Activated CD4-positive, alpha-beta T cell treated with anti-CD3 and anti-CD28 coated beads, Interleukin-2, amount 50 U/mL, for 48 hours (primary cell): ENCODE results near the gene NENF.
"Not testable (repeated sequence)": the region's sequence is repeated elsewhere in the genome, so short reads cannot be mapped to it uniquely, and the experiment has no call there.

ENCODE experiments used
- DNase-seq, 2 experiments: peaks; one replicate each; pipeline ENCODE4 v3.0.0-alpha.2; 2020

The NENF gene

DNA sequence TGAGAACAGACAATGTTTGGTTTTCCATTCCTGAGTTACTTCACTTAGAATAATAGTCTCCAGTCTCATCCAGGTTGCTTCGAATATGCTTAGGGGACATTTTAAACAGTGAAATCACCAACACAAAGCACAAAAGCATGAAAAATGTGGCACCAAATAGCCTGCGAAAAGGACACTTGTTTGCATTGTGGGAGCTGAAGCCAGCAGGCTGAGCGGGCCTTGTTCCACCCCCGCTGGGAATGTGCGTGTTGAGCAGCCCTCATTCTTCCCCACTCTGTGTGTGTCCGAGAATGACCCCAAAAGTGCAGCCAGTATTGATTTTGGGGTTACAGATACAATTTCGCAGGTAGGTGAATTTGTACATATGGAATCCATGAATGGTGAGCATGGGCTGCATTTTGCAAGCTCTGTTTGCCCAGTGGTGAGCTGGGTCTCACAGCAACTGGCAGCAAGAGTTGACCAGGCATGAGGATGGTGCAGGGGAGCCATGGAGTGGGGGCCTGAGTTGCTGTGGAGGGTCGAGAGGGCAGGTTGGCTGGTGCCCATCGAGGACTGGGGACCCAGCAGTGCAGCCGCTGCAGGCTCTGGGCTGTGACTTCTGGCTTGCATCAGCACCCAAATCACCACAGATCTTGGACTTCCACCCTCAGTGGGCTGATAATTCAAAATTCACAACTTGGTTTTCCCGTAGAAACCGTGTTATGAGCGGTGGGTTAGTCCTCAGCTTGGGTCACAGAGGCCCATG is 29.4 kb downstream of the NENF start:
- no peak for DNase-seq

DNA sequence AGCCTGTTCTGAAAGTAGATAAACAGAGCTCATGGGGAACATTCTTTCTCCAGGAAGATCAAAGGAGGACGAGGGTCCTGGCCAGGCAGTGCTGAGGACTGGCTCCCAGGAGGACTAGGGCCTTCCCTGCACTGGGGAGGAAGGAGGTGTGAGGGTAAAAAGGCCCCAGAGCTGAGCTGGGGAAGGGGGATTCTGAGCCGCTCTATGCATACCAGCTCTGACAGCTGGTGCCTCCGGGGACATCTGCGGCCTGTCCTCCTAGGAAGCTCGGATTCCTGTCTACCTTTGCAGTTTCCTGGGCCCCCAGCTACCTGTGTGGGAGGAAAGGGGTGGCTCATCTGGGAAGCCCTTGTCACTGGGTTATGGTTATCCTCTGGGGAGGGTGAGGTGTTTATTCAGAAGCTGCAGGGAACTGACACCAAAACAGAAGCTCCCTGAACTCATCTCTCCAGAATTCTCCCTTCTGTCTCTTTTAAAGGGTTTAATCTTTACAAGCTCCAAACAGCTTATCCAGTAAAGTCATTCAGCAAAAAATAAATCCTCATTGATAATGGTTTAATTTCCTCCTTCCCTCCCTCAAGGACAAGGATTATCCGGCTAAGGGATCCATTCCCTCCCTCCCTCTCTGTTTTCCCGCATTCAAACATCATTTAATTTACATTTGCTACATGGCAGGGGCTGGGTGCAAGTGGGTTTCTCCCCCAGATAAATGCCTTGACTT is 31.0 kb downstream of the NENF start:
- no peak for DNase-seq

- DNase-seq = no peak
Observed at GRCh38 chr1:212465311-212465710, 32.6 kb downstream of the NENF start.

DNA sequence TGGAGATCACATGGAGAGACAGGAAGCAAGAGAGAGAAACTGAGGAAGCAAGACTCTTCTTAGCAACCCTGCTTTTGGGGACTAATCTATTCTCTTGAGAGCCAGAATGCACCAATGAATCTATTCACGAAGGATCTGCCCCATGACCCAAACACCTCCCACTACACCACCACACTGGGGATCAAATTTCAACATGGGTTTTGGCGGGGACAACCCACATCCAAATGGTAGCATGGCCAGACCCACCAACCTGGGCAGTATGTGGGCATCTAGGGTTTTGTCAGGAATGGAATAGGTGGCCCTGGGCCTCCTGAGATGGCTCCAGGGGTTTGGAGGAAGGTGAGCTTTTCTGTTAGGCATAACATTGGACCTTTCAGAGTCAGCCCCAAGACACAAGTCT is 33.7 kb downstream of the NENF start:
- no peak for DNase-seq

DNA sequence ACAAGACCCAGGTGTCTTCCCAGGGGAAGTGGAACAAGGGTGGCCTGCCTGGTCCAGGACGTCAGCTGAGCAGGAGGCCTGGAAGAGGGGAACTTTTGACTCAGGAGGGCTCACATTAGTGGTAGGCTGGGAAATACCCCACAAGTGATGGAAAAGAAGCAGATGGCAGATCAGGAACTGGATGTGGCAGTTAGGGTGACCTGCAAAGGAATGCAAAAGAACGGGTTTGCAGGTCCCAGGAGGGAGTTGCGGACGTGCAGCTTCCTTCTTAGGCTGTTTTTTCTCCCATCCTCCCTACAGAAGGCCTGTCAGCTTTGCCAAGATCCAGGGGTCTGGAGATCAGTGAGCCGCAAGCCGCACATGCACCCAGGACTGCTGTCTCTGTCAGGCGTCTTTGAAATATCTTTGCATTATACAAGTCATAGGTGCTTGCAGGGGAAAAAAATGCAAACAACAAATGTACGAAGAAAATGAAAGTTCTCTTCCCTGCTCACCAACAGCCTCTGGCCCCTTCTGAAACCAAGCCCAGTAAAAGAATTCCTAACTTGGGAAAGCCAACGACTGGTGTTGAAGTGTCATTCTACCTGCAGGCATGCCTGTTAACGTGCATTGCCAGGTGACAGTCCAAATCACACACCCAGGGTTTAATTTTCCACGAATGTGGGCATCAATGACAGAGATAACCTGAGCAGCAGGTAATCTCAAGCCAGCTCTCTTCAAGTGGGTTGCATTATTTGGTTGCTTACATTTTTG is 34.4 kb downstream of the NENF start:
- no peak for DNase-seq

- no peak for DNase-seq
Observed at GRCh38 chr1:212467843-212468482, 35.2 kb downstream of the NENF start.

DNA sequence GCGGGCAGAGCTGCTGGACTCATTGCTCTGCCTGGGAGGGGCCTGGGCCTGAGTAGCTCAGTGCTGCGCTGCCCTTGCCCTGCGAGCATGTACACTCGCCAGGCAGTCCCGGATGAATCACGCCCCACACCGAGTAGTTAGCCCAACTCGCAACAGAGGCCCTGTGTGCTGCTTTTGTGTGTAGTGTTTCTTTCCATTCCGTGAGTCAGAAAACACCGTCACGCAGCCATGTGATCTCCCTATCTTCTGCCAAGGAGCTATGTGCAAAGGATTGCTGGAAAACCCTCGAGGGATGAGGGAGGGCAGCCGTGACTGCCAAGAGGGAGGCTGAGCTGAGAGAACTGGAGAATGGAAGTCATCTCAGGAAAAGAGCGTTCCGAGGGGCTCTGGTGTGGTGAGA is 37.3 kb downstream of the NENF start:
- DNase-seq = no peak

DNA sequence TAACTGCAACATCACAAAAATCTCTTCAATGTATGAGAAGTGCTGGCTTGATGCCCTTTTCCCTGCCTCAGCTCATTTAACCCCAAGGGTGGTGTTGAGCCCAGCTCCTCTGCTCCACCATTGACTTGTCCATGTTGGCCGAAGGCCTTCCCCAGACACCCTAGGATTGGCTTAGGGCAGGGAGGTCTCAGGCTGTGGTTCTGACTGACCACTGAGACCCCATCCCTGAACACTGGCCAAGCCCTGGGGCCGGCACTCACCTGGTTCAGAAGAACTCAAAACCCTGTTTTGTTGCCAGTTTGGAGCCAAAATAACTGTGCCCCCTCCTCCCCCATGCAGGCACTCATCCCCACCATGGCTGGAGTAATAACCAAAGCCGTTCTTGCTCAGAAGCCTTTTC is 38.6 kb downstream of the NENF start:
- no peak for DNase-seq

GRCh38 chr1:212471891-212472675 is 39.4 kb downstream of the NENF start:
- DNase-seq = no peak

DNA sequence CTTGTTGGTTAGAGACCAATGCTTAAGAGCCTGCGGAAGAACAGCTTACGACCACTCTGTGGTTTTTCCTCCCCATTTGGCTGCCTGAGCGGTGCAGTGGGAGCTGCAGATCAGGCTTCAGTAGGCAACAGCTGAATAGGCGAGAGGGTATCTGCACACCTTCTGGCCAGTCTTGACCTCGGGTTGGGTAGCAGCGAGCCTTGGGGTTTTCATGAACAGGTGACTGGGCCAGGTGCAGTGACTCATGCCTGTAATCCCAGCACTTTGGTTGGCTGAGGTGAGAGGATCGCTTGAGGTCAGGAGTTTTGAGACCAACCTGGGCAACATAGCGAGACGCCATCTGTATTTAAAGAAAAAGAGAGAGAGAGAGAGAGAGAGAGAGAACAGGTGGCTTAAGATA is 41.0 kb downstream of the NENF start:
- no peak for DNase-seq

- DNase-seq = no peak
Observed at GRCh38 chr1:212475151-212475550, 42.4 kb downstream of the NENF start.

DNA sequence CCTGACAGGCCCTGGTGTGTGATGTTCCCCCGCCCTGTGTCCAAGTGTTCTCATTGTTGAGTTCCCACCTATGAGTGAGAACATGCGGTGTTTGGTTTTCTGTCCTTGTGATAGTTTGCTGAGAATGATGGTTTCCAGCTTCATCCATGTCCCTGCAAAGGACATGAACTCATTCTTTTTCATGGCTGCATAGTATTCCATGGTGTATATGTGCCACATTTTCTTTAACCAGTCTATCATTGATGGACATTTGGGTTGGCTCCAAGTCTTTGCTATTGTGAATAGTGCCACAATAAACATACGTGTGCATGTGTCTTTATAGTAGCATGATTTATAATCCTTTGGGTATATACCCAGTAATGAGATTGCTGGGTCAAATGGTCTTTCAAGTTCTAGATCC is 43.1 kb downstream of the NENF start:
- not testable (repeated sequence) for DNase-seq

DNA sequence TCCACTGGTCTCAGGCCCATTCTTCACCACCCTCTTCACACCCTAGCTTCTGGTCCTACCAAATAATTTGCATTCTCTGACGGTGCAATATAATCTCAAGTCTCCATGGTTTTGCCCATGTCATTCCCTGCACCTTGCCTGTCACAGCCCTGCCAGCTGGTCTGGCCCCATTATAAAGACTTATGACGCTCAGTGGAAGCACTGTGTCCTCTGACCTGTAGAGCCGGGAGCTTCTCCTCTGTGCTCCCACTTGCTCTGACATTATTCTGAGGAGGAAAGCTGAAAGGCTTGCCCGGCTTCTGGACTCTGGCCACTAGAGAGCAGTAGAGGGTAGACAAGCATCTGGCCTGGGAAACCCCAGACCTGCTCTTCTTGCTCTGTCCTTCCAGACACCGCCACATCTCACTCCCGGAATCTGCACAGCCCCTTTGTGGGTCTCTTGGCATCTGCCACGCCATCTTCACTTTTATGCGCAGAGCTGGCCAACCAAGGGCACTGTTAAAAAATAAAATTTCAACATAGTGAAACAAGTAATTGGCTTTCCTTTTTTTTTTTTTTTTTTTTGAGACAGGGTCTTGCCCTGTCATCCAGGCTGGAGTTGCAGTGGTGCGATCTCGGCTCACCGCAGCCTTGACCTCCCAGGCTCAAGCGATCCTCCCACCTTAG is 44.4 kb downstream of the NENF start:
- peak; percentile 81 to 86 for DNase-seq

DNA sequence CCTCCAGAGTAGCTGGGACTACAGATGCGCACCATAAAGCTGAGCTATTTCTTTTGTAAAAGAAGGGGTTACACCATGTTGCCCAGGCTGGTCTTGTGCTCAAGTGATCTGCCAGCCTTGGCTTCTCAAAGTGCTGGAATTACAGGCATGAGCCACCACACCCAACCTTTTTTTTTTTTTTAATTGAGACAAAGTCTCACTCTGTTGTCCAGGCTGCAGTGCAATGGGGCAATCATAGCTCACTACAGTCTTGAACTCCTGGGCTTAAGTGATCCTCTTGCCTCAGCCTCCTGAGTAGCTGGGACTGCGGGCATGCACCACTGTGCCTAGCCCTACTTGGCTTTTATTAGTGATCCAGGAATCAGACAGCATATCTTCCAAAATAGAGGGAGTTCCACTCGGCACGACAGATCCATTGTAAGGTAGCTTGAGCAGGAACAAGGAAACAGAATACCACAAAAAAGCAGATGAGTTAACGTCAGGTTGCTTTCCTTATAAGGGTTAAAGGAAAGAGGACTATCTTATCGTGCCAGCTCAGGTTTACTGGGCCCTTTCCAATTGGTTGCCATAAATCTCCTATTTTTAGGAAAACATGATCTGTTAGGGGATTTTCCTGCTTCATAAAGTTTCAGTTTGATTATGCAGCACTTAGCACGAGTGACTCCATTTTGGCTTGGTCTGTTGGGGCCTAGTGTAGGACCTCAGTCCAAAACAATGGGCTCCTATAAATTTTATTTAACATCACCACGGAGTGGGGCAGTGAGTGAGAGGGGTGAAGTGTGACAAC is 45.2 kb downstream of the NENF start:
- DNase-seq = no peak

DNA sequence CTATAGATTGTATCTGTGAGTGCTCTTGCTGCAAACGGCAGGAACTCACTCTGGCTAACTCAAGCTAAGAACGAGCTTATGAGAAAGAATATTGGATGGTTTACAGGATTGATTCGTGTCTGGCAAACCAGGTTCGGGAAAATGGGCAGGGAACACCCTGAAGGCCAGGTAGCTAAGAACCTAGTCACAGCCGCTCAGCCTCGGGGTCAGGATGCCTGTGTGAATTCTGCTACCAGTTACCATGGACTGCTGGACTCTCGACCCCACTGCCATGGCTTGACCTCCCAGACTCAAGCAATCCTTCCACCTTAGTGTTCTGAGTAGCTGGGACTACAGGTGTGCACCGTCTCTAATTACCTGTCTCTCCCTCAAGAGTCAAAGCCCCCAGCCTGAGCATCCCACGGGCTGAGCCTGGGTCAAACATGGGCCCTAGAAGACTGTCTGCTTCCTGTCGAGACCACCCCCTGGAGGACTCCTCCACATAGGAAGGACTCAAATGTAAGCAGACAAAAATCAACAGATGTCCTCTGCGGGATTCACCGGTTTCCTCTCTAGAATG is 45.8 kb downstream of the NENF start:
- DNase-seq = no peak

DNA sequence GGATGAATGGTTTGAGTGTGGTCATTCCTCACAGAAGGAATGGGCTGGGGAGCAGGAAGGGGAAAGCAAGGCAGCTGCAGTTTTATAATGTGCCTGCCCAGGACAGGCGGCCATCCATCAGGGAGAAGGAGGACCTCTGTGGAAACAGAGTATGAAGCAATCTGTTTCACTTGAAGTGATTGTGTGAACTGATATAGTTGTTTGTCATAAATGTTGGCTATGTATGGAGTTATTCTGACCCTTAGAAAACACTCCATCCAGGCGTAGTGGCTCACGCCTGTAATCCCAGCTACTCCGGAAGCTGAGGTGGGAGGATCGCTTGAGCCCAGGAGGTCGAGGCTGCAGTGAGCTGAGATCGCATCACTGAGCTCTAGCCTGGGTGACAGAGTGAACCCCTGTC is 46.5 kb downstream of the NENF start:
- DNase-seq = no peak

- DNase-seq = not testable (repeated sequence)
Observed at GRCh38 chr1:212480711-212481437, 48.2 kb downstream of the NENF start.

GRCh38 chr1:212481438-212481767 is 48.7 kb downstream of the NENF start:
- no peak for DNase-seq

DNA sequence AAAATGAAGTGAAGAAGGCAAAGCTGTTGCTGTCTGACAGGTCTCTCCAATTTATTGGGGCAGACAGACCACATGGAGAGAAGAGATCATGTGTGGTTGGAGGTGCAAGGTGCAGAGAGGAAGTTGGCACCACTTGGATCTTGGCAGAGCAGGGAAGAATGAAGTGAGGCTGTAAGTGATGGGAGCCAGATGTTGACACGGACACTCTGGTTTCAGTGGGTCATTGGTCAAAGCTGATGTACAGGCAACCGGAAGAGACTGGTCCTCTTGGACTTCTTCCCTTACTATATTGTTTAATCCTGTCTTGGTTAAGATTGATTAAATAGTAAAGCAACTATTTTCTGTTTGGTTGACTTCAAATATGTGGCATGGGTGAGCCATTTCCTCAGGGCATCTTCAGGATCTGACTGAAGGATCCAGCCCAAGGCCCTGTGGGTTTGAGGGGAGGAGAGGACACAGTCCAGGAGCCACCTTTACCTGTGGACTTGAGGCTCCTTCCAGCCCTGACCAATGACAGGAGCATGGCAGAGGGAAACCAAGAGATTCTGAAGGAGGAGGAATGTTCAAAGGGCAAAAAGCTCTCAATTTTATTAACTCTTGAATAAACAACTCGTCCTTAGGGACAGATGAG is 49.4 kb downstream of the NENF start:
- no peak for DNase-seq
